DOHH2 (cell line): ENCODE data around the gene AMPH.

Experiments
- H3F3A ChIP-seq: fragments of 200-600 bp; sonication (generic), shearing (Covaris generic); 2 replicates; pipeline ENCODE4 v1.6.0; 2016; ENCODE audit warnings: antibody characterized with exemption, mild to moderate bottlenecking; ENCODE audit not compliant: control insufficient read depth, insufficient read depth
- H3K27ac ChIP-seq: fragments of 200-600 bp; sonication (generic); 2 replicates; pipeline ENCODE4 v1.5.1; 2014; ENCODE audit warnings: low read depth, mild to moderate bottlenecking, low read length, moderate library complexity
- H3K27me3 ChIP-seq: fragments of 200-600 bp; sonication (generic); 2 replicates; pipeline ENCODE4 v1.6.1; 2014; ENCODE audit warnings: mild to moderate bottlenecking, low read length, mixed read lengths; ENCODE audit not compliant: control insufficient read depth
- H3K36me3 ChIP-seq: fragments of 200-600 bp; sonication (generic); 2 replicates; pipeline ENCODE4 v1.6.1; 2014; ENCODE audit warnings: mild to moderate bottlenecking, low read length, moderate library complexity, mixed read lengths; ENCODE audit not compliant: control insufficient read depth
- H3K4me1 ChIP-seq: fragments of 200-600 bp; sonication (generic); 2 replicates; pipeline ENCODE4 v1.6.1; 2014; ENCODE audit warnings: mild to moderate bottlenecking, low read length, mixed read lengths; ENCODE audit not compliant: control insufficient read depth
- H3K4me2 ChIP-seq: fragments of 200-600 bp; sonication (generic); 2 replicates; pipeline ENCODE4 v1.6.0; 2014; ENCODE audit warnings: mild to moderate bottlenecking, low read length, moderate library complexity
- H3K4me3 ChIP-seq: fragments of 200-600 bp; sonication (generic); 2 replicates; pipeline ENCODE4 v1.5.1; 2014; ENCODE audit warnings: mild to moderate bottlenecking, low read length, mixed read lengths
- H3K79me2 ChIP-seq: fragments of 200-600 bp; sonication (generic); 2 replicates; pipeline ENCODE4 v1.6.1; 2014; ENCODE audit warnings: mild to moderate bottlenecking, low read length, mixed read lengths; ENCODE audit not compliant: control insufficient read depth
- H3K9me2 ChIP-seq: fragments of 200-600 bp; sonication (generic); replicated peaks from 2 replicates; pipeline ENCODE4 v1.6.1; 2014; ENCODE audit warnings: mild to moderate bottlenecking, low read length, mixed read lengths; ENCODE audit not compliant: control insufficient read depth
- H3K9me3 ChIP-seq: fragments of 200-600 bp; sonication (generic); 2 replicates; pipeline ENCODE4 v1.6.1; 2014; ENCODE audit warnings: antibody characterized with exemption, low read length, mixed read lengths; ENCODE audit not compliant: control insufficient read depth, insufficient read depth
- H4K20me1 ChIP-seq: fragments of 200-600 bp; sonication (generic); 2 replicates; pipeline ENCODE4 v1.6.0; 2014; ENCODE audit warnings: low read depth, mild to moderate bottlenecking, antibody characterized with exemption, low read length, moderate library complexity; ENCODE audit not compliant: control insufficient read depth, insufficient read depth
- CTCF ChIP-seq: fragments of 200-600 bp; sonication (generic); IDR thresholded peaks from one replicate; pipeline ENCODE4 v1.5.1; 2014; ENCODE audit warnings: antibody characterized with exemption, mild to moderate bottlenecking, low read depth, low read length; ENCODE audit not compliant: poor library complexity, severe bottlenecking
- EZH2phosphoT487 ChIP-seq: fragments of 200-600 bp; sonication (generic); IDR thresholded peaks from 2 replicates; pipeline ENCODE4 v1.6.1; 2017; ENCODE audit warnings: borderline replicate concordance, mild to moderate bottlenecking, antibody characterized with exemption, low read length, moderate library complexity, mixed read lengths

Gene AMPH

DNA sequence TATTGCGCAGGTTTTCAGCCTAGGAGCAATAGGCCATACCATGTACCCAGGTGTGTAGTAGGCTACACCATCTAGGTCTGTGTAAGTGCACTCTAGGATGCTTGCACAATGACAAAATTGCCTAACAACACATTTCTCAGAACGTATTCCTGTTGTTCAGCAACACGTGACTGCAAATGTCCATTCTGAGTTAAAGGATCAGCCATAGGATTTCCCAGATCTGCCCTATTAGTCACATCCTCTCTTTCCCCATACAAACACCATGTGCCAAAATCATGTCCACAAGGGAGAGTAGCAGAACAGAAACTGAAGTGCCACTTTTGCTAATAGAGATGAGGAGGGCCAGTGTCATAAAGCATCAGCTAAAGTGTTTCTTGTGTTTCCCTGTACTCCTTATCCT lies 42.6 kb upstream of the AMPH start:
- Histone ChIP-seq H3K4me1 (peaks cover 6% of the 10 kb centered on the region; the same call in 1 of the 2 replicates), H3K79me2 (no peaks in the 10 kb centered on the region), H3F3A (no peaks in the 10 kb centered on the region), H3K27me3 (no peaks in the 10 kb centered on the region), H3K9me2 (no peaks in the 10 kb centered on the region), H3K27ac (no peak overlapping the region), H3K4me3 (no peak overlapping the region), H3K36me3 (no peaks in the 10 kb centered on the region), H4K20me1 (no peaks in the 10 kb centered on the region), H3K4me2 (no peak overlapping the region), H3K9me3 (no peaks in the 10 kb centered on the region)
- no peak for TF ChIP-seq CTCF
- TF ChIP-seq EZH2phosphoT487 = no peak

DNA sequence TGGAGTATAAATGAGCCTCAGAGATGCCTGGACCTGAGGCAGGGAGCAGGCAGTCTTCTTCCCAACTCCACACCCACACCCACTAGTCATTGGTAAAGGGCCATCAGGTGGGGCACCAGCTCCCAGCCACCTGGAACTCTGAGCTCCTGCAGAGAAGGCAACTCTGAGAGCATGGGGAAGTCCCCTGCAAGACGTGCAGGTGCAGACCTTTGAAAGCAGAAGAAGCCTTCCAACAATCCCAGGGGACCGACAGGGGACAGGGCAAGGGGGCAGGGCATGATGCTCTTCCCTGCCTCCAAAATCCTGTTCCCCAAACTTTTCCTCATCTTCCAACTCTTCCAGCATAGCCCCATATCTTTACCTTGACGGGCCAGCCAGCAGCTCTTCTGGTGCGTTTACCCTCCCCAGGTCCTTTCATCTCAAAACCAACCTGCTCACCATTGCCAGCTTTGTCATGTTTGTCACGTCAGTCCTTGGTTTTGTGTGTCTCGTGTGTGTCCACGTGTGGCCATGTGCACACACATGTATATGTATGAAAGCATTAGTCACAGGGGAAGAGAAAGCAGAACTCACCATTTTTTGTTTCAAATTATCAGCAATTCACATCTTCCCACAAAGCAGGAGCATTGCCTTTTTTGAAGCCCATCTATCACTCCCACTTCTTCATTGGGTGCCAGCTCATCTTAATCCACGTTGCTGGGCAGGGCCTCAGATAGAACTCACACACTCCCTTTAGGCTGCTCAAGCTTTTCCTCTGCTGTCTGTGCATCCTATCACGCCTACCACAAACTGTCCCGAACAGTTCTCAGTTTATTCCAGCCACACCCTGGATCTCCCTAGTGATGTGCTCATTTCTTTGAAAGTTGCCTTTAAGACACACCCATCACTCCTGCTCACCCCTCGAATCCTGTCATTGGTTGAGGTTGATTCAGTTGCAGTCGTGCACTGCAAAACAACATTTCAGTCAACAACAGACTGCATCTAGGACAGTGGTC lies 41.0 kb upstream of the AMPH start:
- H4K20me1 ChIP-seq = no peaks in the 10 kb centered on the region
- H3K4me2 ChIP-seq = no peak overlapping the region
- H3K4me3 ChIP-seq = no peak overlapping the region
- no peaks in the 10 kb centered on the region for H3K9me2 ChIP-seq
- TF ChIP-seq CTCF = no peak
- TF ChIP-seq EZH2phosphoT487 = no peak
- peaks cover 6% of the 10 kb centered on the region; the same call in 1 of the 2 replicates for H3K4me1 ChIP-seq
- no peaks in the 10 kb centered on the region for H3K27me3 ChIP-seq
- no peaks in the 10 kb centered on the region for H3K79me2 ChIP-seq
- no peaks in the 10 kb centered on the region for H3F3A ChIP-seq
- H3K27ac ChIP-seq = no peak overlapping the region
- no peaks in the 10 kb centered on the region for H3K9me3 ChIP-seq
- H3K36me3 ChIP-seq = no peaks in the 10 kb centered on the region

- Histone ChIP-seq H3F3A (no peaks in the 10 kb centered on the region), H3K27me3 (no peaks in the 10 kb centered on the region), H3K4me1 (peaks cover 6% of the 10 kb centered on the region; the same call in 1 of the 2 replicates), H3K79me2 (no peaks in the 10 kb centered on the region), H3K9me2 (no peaks in the 10 kb centered on the region), H3K36me3 (no peaks in the 10 kb centered on the region), H4K20me1 (no peaks in the 10 kb centered on the region), H3K4me2 (no peak overlapping the region), H3K27ac (no peak overlapping the region), H3K4me3 (no peak overlapping the region), H3K9me3 (no peaks in the 10 kb centered on the region)
- no peak for TF ChIP-seq EZH2phosphoT487
- TF ChIP-seq CTCF = no peak
Measured at GRCh38 chr7:38669965-38670520, 38.9 kb upstream of the AMPH start.
